Esophagus muscularis mucosa (tissue), 4 donors: ENCODE data around the gene CEP350. TPM values are rescaled to one million over a fixed set of nuclear protein-coding genes. Genes with fewer than 3 reads are reported as not detected.

Experiments used
- DNase-seq: peaks from one replicate; pipeline ENCODE4 v3.0.0-alpha.2; 2017; ENCODE audit errors: extremely low spot score
- H3K27ac ChIP-seq, 4 donors: fragments of 200-600 bp; sonication (generic); replicated peaks in 1 of 4; 1 replicate in 3 of 4; 2 replicates in 1 of 4; pipeline ENCODE4 v1.5.1; 2016 to 2019; ENCODE audit warnings: mild to moderate bottlenecking in 1 of 4
- H3K27me3 ChIP-seq, 4 donors: fragments of 200-600 bp; sonication (generic); one replicate each; pipeline versions ENCODE4 v1.5.1 to v1.6.0; 2016 to 2019
- H3K36me3 ChIP-seq, 4 donors: fragments of 200-600 bp; sonication (generic); one replicate each; pipeline ENCODE4 v1.5.1; 2016 to 2019
- H3K4me1 ChIP-seq, 4 donors: fragments of 200-600 bp; sonication (generic); one replicate each; pipeline ENCODE4 v1.5.1; 2016 to 2019
- H3K4me3 ChIP-seq, 4 donors: fragments of 200-600 bp; sonication (generic); 1 replicate in 2 of 4; 2 replicates in 2 of 4; pipeline ENCODE4 v1.5.1; 2016 to 2019; ENCODE audit warnings: mild to moderate bottlenecking in 4 of 4, moderate library complexity in 1 of 4
- H3K9me3 ChIP-seq, 4 donors: fragments of 200-600 bp; sonication (generic); 1 replicate in 3 of 4; 2 replicates in 1 of 4; pipeline ENCODE4 v1.5.1; 2016 to 2019
- EP300 ChIP-seq: sonication (generic); formaldehyde crosslinking; IDR thresholded peaks from one replicate; pipeline ENCODE4 v1.6.1; 2017; ENCODE audit warnings: antibody characterized with exemption
- POLR2A ChIP-seq: fragments of 450-650 bp; IDR thresholded peaks from one replicate; pipeline ENCODE4 v1.6.1; 2017; ENCODE audit warnings: antibody characterized with exemption, moderate library complexity, mild to moderate bottlenecking, low read depth
- POLR2AphosphoS5 ChIP-seq, 2 donors: sonication (generic); formaldehyde crosslinking; IDR thresholded peaks; one replicate each; pipeline ENCODE4 v1.6.1; 2017; ENCODE audit warnings: antibody characterized with exemption in 2 of 2
- WGBS: methylation state at CpG from one replicate; pipeline ENCODE4 v1.1.5; 2018; 5-methylcytosine and 5-hydroxymethylcytosine counted together
- intact Hi-C: fragments of 100-400 bp; cut with DNase I; formaldehyde crosslinking; loops from one replicate; pipeline ENCODE4 v1.15.1; 2023
- total RNA-seq, 4 donors: library from RNA; depleted of rRNA; stranded (reverse); fragments of >200 nt; gene quantifications; one replicate each; pipeline versions ENCODE4 v1.1.0 to v1.2.1, GENCODE V29; 2016

Gene CEP350
- total RNA-seq, 4 donors from 2014 or later = 61.0 to 80.6 (median 65.1) TPM

DNA sequence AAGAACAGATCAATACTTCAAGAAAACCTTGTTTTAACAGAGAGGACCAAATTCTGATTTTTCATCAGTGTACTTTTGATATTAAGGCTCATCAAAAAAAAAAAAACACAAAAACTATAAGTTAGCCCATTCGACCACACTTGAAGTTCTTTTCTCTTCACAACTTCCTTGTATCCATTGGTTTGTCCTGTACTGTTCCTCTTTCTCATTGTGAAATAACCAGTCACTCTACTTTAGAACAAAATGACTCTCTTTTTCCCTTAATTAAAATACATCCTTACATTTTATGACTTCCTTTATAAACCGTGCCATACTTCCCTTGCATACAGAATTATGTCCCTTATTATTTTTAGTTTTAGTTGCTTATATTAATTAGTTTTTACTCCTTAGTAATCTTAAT lies 208.4 kb downstream of the CEP350 start:
- Histone ChIP-seq H3K4me1 (peaks cover 30 to 45% (median 35%) of the 10 kb centered on the region in 4 donors), H3K27me3 (no peaks in the 10 kb centered on the region), H3K36me3 (peaks cover 0 to 11% (median 5%) of the 10 kb centered on the region in 4 donors), H3K27ac (no peak overlapping the region), H3K4me3 (no peak overlapping the region), H3K9me3 (no peaks in the 10 kb centered on the region)
- TF ChIP-seq POLR2A (no peak), EP300 (no peak), POLR2AphosphoS5 (IDR thresholded peaks at IDR 0.05) (no peak)
- 71% methylated on average over 2 of the region's 2 CpGs for WGBS
- DNase-seq = no peak
- intact Hi-C loops = no loop called here

Other genes with a start within 250 kb of the CEP350 start
- gene FAM163A, start 211.5 kb upstream of the CEP350 start, total RNA-seq = under 1 TPM; under 0.01 to 0.50 (median 0.24) TPM
- 10 to 100 TPM; 42.8 to 71.1 (median 47.0) TPM for gene TOR1AIP2, start 77.0 kb upstream of the CEP350 start, total RNA-seq
- gene TOR1AIP1, start 72.5 kb upstream of the CEP350 start, total RNA-seq = 100 to 1,000 TPM; 114 to 145 (median 126) TPM
- gene QSOX1, start 200.1 kb downstream of the CEP350 start, total RNA-seq = 100 to 1,000 TPM; 104 to 138 (median 107) TPM